Neutrophil (primary cell): Measurements from ENCODE around the gene PRRT1B.

Source experiments
- H3K27ac ChIP-seq: fragments of 200-600 bp; sonication (generic); 2 replicates; pipeline ENCODE4 v1.5.1; 2016; ENCODE audit warnings: mild to moderate bottlenecking, moderate library complexity
- H3K27me3 ChIP-seq: fragments of 200-600 bp; sonication (generic); 2 replicates; pipeline ENCODE4 v1.6.0; 2016; ENCODE audit warnings: mild to moderate bottlenecking
- H3K36me3 ChIP-seq: fragments of 200-600 bp; sonication (generic); 2 replicates; pipeline ENCODE4 v1.5.1; 2017
- H3K4me1 ChIP-seq, 2 experiments: fragments of 200-600 bp in 1 of 2; sonication (generic) in 1 of 2; 1 replicate in 1 of 2; 2 replicates in 1 of 2; pipeline versions ENCODE4 v1.5.1 to v1.6.1; 2013 to 2016; ENCODE audit warnings: low read depth in 1 of 2, low read length in 1 of 2, mild to moderate bottlenecking in 1 of 2, moderate library complexity in 1 of 2; ENCODE audit not compliant: control insufficient read depth in 1 of 2, insufficient read depth in 1 of 2
- H3K4me3 ChIP-seq, 2 experiments: fragments of 200-600 bp in 1 of 2; sonication (generic) in 1 of 2; 1 replicate in 1 of 2; 2 replicates in 1 of 2; pipeline ENCODE4 v1.5.1; 2013 to 2016; ENCODE audit warnings: low read depth in 1 of 2, low read length in 1 of 2, mild to moderate bottlenecking in 1 of 2, moderate library complexity in 1 of 2
- H3K9me3 ChIP-seq: fragments of 200-600 bp; sonication (generic); 2 replicates; pipeline ENCODE4 v1.5.1; 2016
- CTCF ChIP-seq: fragments of 200-600 bp; sonication (generic); IDR thresholded peaks from 2 replicates; pipeline ENCODE4 v1.5.1; 2016; ENCODE audit warnings: antibody characterized with exemption

Gene PRRT1B

GRCh38 chr9:131500939-131501541 is 44.3 kb upstream of the PRRT1B start:
- no peak overlapping the region for H3K4me3 ChIP-seq
- no peak overlapping the region for H3K27ac ChIP-seq
- H3K36me3 ChIP-seq, result peaks cover 34% of the 10 kb centered on the region
- H3K9me3 ChIP-seq, result no peaks in the 10 kb centered on the region
- TF ChIP-seq CTCF, result no peak
- H3K27me3 ChIP-seq, result peaks cover 15% of the 10 kb centered on the region
- peaks cover 15 to 19% of the 10 kb centered on the region in 2 experiments for H3K4me1 ChIP-seq

GRCh38 chr9:131502781-131503625 is 42.3 kb upstream of the PRRT1B start, which contains the start of gene POMT1:
Gene POMT1, plus strand, starts transcription at chr9:131502918. Its CDS starts 1,301 bp downstream, at chr9:131504219.
- Histone ChIP-seq H3K4me3 (peak within 1 kb of the TSS; percentile 81 to 97), H3K36me3 (peaks cover 22% of the 10 kb centered on the region), H3K9me3 (no peaks in the 10 kb centered on the region), H3K27ac (peak within 1 kb of the TSS; percentile 56), H3K27me3 (peaks cover 15% of the 10 kb centered on the region), H3K4me1 (peaks cover 15 to 19% of the 10 kb centered on the region in 2 experiments)
- no peak for TF ChIP-seq CTCF

GRCh38 chr9:131503626-131504465 is 41.5 kb upstream of the PRRT1B start:
- H3K36me3 ChIP-seq, result peaks cover 16% of the 10 kb centered on the region
- TF ChIP-seq CTCF, result no peak
- H3K27ac ChIP-seq, result no peak overlapping the region
- H3K4me3 ChIP-seq, result peak overlapping the region; percentile 81 to 97
- peaks cover 15% of the 10 kb centered on the region for H3K27me3 ChIP-seq
- no peaks in the 10 kb centered on the region for H3K9me3 ChIP-seq
- peaks cover 15 to 19% of the 10 kb centered on the region in 2 experiments for H3K4me1 ChIP-seq

DNA sequence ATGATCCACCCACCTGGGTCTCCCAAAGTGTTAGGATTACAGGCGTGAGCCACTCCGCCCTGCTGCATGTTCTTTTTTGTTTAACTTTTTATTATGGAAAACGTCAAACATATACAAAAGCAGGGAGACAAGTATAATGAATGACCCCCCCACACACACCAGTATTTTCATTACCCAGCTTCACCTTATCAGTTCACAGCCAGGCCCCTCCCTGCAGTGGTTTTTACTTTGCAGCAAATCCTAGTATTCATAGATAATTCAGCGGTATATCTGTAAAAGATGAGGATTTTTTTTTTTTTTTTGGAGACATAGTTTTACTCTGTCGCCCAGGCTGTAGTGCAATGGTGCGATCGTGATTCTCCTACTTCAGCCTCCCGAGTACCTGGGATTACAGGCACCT is 40.3 kb upstream of the PRRT1B start:
- H3K9me3 ChIP-seq, result no peaks in the 10 kb centered on the region
- no peak for TF ChIP-seq CTCF
- H3K4me1 ChIP-seq, result peaks cover 15 to 19% of the 10 kb centered on the region in 2 experiments
- H3K27me3 ChIP-seq, result peaks cover 15% of the 10 kb centered on the region
- no peak overlapping the region for H3K4me3 ChIP-seq
- no peak overlapping the region for H3K27ac ChIP-seq
- H3K36me3 ChIP-seq, result peaks cover 11% of the 10 kb centered on the region

- H3K4me1 ChIP-seq, result no peaks in the 10 kb centered on the region
- peaks cover 41% of the 10 kb centered on the region for H3K36me3 ChIP-seq
- H3K4me3 ChIP-seq, result no peak overlapping the region
- no peak for TF ChIP-seq CTCF
- H3K9me3 ChIP-seq, result peaks cover 16% of the 10 kb centered on the region
- H3K27me3 ChIP-seq, result no peaks in the 10 kb centered on the region
- no peak overlapping the region for H3K27ac ChIP-seq
Observed at GRCh38 chr9:131511416-131511815, 33.9 kb upstream of the PRRT1B start.
